Activated CD8-positive, alpha-beta T cell treated with anti-CD3 and anti-CD28 coated beads for 36 hours (primary cell): ENCODE data around the gene SCAF11. TPM values are rescaled to one million over a fixed set of nuclear protein-coding genes. Genes with fewer than 3 reads are reported as not detected.

Experiments used
- ATAC-seq: fragments of 200-7000 bp; cut with Tn5 transposase; one replicate; pipeline ENCODE4 v1.10.0; 2021; ENCODE audit warnings: mild to moderate bottlenecking, moderate library complexity
- CTCF ChIA-PET: fragments of 350-600 bp; sonication (Branson Sonifier 250); formaldehyde crosslinking; loops from one replicate; lab custom pipeline; 2021; ENCODE audit warnings: antibody characterized with exemption; lab: Charles Lee
- POLR2A ChIA-PET: fragments of 350-600 bp; sonication (Branson Sonifier 250); formaldehyde crosslinking; loops from one replicate; lab custom pipeline; 2021; ENCODE audit warnings: antibody characterized with exemption; lab: Charles Lee
- DNase-seq: peaks from one replicate; pipeline ENCODE4 v3.0.0-alpha.2; 2020
- H3K27ac Mint-ChIP-seq: one replicate; pipeline ENCODE4 v1.8.0; 2021; ENCODE audit warnings: mild to moderate bottlenecking, mixed read lengths
- H3K27me3 Mint-ChIP-seq: one replicate; pipeline ENCODE4 v1.8.0; 2021; ENCODE audit warnings: mixed read lengths
- H3K36me3 Mint-ChIP-seq: one replicate; pipeline ENCODE4 v1.8.0; 2021; ENCODE audit warnings: low read depth, mixed read lengths
- H3K4me1 Mint-ChIP-seq: one replicate; pipeline ENCODE4 v1.8.0; 2021; ENCODE audit warnings: low read depth, mixed read lengths
- H3K4me3 Mint-ChIP-seq: one replicate; pipeline ENCODE4 v1.8.0; 2021; ENCODE audit warnings: mild to moderate bottlenecking, moderate library complexity, mixed read lengths
- H3K9me3 Mint-ChIP-seq: one replicate; pipeline ENCODE4 v1.8.0; 2021; ENCODE audit warnings: mixed read lengths
- CTCF ChIP-seq: fragments of 200-600 bp; IDR thresholded peaks from one replicate; pipeline ENCODE4 v1.8.0; 2022; ENCODE audit warnings: antibody characterized with exemption, mild to moderate bottlenecking
- intact Hi-C: fragments of 100-400 bp; cut with micrococcal nuclease; formaldehyde crosslinking; loops from one replicate; pipeline ENCODE4 v1.10.0; 2022
- total RNA-seq, 2 experiments: library from RNA; stranded (reverse); gene quantifications; one replicate each; pipeline ENCODE4 v1.2.3, GENCODE V29; 2021

The SCAF11 gene
- total RNA-seq, 2 experiments from 2014 or later: 110 to 117 TPM

GRCh38 chr12:45944771-45945170 is 45.6 kb downstream of the SCAF11 start:
- ChIA-PET POLR2A (no interaction called here), CTCF (no interaction called here)
- no peak for DNase-seq
- intact Hi-C loops: no loop called here
- Mint-ChIP-seq H3K4me1 (peaks cover 3% of the 10 kb centered on the region), H3K27ac (peak overlapping the region; percentile 18), H3K4me3 (no peak overlapping the region), H3K9me3 (no peaks in the 10 kb centered on the region), H3K36me3 (peaks cover 57% of the 10 kb centered on the region), H3K27me3 (no peaks in the 10 kb centered on the region)
- no peak for TF ChIP-seq CTCF
- ATAC-seq: no peak

GRCh38 chr12:45939759-45940158 is 50.6 kb downstream of the SCAF11 start:
- peaks cover 49% of the 10 kb centered on the region for H3K36me3 Mint-ChIP-seq
- no peak for ATAC-seq
- CTCF ChIA-PET: no interaction called here

GRCh38 chr12:45938566-45938965 is 51.8 kb downstream of the SCAF11 start:
- H3K9me3 Mint-ChIP-seq: no peaks in the 10 kb centered on the region
- POLR2A ChIA-PET: no interaction called here
- H3K36me3 Mint-ChIP-seq: peaks cover 44% of the 10 kb centered on the region
- DNase-seq: no peak
- no peaks in the 10 kb centered on the region for H3K27me3 Mint-ChIP-seq
- CTCF ChIA-PET: no interaction called here
- H3K4me1 Mint-ChIP-seq: peaks cover 12% of the 10 kb centered on the region
- no peak for TF ChIP-seq CTCF
- no peak for ATAC-seq
- no peak overlapping the region for H3K27ac Mint-ChIP-seq
- no peak overlapping the region for H3K4me3 Mint-ChIP-seq
- intact Hi-C loops: no loop called here

More at GRCh38 chr12:45939759-45940158, 50.6 kb downstream of the SCAF11 start:
- no peaks in the 10 kb centered on the region for H3K9me3 Mint-ChIP-seq
- H3K27ac Mint-ChIP-seq: no peak overlapping the region
- intact Hi-C loops: no loop called here
- H3K4me3 Mint-ChIP-seq: no peak overlapping the region
- DNase-seq: no peak
- H3K4me1 Mint-ChIP-seq: peaks cover 15% of the 10 kb centered on the region
- no peak for TF ChIP-seq CTCF
- no peaks in the 10 kb centered on the region for H3K27me3 Mint-ChIP-seq
- POLR2A ChIA-PET: no interaction called here

- peaks cover 29% of the 10 kb centered on the region for H3K36me3 Mint-ChIP-seq
- DNase-seq: no peak
- no peaks in the 10 kb centered on the region for H3K27me3 Mint-ChIP-seq
- intact Hi-C loops: no loop called here
- ChIA-PET CTCF (interaction anchor here (1.4 to 2.1 kb wide), 2 partner anchors 31 to 391 kb away, joined by 5 read pairs; no protein-coding TSS in a partner anchor), POLR2A (interaction anchor here (0.7 to 1.0 kb wide), 2 partner anchors 55 to 57 kb away, joined by 3 read pairs; no protein-coding TSS in a partner anchor)
- H3K4me3 Mint-ChIP-seq: no peak overlapping the region
- no peak overlapping the region for H3K27ac Mint-ChIP-seq
- ATAC-seq: no peak
- H3K4me1 Mint-ChIP-seq: peaks cover 12% of the 10 kb centered on the region
- H3K9me3 Mint-ChIP-seq: no peaks in the 10 kb centered on the region
- TF ChIP-seq CTCF: no peak
Measured at GRCh38 chr12:45934956-45935355, 55.4 kb downstream of the SCAF11 start.

- no peak for ATAC-seq
- peaks cover 29% of the 10 kb centered on the region for H3K36me3 Mint-ChIP-seq
- H3K27ac Mint-ChIP-seq: no peak overlapping the region
- H3K27me3 Mint-ChIP-seq: no peaks in the 10 kb centered on the region
- H3K4me3 Mint-ChIP-seq: no peak overlapping the region
- TF ChIP-seq CTCF: no peak
- ChIA-PET POLR2A (no interaction called here), CTCF (interaction anchor here (1.1 to 2.1 kb wide), 3 partner anchors 29 to 390 kb away, joined by 3 to 5 read pairs (median 5); no protein-coding TSS in a partner anchor)
- H3K9me3 Mint-ChIP-seq: no peaks in the 10 kb centered on the region
- intact Hi-C loops: no loop called here
- no peak for DNase-seq
- H3K4me1 Mint-ChIP-seq: peaks cover 12% of the 10 kb centered on the region
Measured at GRCh38 chr12:45933504-45933903, 56.9 kb downstream of the SCAF11 start.
